ENCODE data around the gene LRRC59.

Gene LRRC59

DNA sequence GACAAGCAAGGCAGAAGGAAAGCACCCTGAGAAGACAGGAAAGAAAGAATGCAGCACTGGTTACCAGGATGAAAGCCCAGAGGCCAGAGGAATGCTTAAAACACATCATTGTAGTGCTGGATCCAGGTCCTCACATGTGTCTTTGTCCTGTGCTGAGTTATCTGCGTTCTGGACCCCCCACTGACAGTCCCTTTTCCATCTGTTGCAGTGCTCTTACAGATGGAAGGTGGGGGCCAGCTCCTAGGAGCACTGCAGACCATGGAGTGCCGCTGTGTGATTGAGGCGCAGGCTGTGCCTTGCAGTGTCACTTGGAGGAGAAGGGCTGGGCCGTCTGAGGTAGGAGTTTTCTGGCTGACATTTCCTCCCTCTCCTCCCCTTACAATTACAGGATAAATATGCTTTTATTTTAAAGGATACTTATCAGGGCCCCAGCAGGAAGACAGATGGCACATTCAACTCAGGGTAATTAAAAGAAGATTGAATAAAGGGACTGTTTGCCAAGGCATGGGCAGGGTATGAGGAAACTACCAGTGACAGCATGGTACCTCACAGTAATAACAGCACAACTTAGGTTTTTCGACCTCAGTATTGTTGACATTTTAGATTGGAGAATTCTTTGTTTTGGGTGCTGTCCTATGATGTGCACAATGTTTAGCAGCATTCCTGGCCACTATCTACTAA lies 21.3 kb downstream of the LRRC59 start:
- no peak for ATAC-seq
- TF ChIP-seq ZNF565 (CRISPR knock-in tag; conservative IDR thresholded peaks at IDR 0.05; ENCODE audit: low read depth) (no peak), TOX (CRISPR knock-in tag; IDR thresholded peaks at IDR 0.05; ENCODE audit: borderline replicate concordance) (no peak), ZNF8 (CRISPR knock-in tag; IDR thresholded peaks at IDR 0.05) (no peak), ISL1 (CRISPR knock-in tag; IDR thresholded peaks at IDR 0.05) (no peak), TSHZ2 (CRISPR knock-in tag; IDR thresholded peaks at IDR 0.05) (no peak), PPARA (CRISPR knock-in tag; IDR thresholded peaks at IDR 0.05; ENCODE audit: borderline replicate concordance) (no peak), ESRRG (CRISPR knock-in tag; IDR thresholded peaks at IDR 0.05) (no peak), CREB5 (CRISPR knock-in tag; IDR thresholded peaks at IDR 0.05; ENCODE audit: low read depth) (no peak), ZC3H10 (CRISPR knock-in tag; IDR thresholded peaks at IDR 0.05) (no peak), CSDC2 (CRISPR knock-in tag; IDR thresholded peaks at IDR 0.05) (no peak), RARB (CRISPR knock-in tag; IDR thresholded peaks at IDR 0.05) (no peak), ARNTL (CRISPR knock-in tag; IDR thresholded peaks at IDR 0.05; ENCODE audit: borderline replicate concordance, low read depth) (no peak)
- TF ChIP-seq, protein P1, sequence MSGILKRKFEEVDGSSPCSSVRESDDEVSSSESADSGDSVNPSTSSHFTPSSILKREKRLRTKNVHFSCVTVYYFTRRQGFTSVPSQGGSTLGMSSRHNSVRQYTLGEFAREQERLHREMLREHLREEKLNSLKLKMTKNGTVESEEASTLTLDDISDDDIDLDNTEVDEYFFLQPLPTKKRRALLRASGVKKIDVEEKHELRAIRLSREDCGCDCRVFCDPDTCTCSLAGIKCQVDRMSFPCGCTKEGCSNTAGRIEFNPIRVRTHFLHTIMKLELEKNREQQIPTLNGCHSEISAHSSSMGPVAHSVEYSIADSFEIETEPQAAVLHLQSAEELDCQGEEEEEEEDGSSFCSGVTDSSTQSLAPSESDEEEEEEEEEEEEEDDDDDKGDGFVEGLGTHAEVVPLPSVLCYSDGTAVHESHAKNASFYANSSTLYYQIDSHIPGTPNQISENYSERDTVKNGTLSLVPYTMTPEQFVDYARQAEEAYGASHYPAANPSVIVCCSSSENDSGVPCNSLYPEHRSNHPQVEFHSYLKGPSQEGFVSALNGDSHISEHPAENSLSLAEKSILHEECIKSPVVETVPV (CRISPR knock-in tag; IDR thresholded peaks at IDR 0.05) = no peak
- TF ChIP-seq, protein P2, sequence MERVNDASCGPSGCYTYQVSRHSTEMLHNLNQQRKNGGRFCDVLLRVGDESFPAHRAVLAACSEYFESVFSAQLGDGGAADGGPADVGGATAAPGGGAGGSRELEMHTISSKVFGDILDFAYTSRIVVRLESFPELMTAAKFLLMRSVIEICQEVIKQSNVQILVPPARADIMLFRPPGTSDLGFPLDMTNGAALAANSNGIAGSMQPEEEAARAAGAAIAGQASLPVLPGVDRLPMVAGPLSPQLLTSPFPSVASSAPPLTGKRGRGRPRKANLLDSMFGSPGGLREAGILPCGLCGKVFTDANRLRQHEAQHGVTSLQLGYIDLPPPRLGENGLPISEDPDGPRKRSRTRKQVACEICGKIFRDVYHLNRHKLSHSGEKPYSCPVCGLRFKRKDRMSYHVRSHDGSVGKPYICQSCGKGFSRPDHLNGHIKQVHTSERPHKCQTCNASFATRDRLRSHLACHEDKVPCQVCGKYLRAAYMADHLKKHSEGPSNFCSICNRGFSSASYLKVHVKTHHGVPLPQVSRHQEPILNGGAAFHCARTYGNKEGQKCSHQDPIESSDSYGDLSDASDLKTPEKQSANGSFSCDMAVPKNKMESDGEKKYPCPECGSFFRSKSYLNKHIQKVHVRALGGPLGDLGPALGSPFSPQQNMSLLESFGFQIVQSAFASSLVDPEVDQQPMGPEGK (CRISPR knock-in tag; IDR thresholded peaks at IDR 0.05; ENCODE audit: borderline replicate concordance) = no peak

DNA sequence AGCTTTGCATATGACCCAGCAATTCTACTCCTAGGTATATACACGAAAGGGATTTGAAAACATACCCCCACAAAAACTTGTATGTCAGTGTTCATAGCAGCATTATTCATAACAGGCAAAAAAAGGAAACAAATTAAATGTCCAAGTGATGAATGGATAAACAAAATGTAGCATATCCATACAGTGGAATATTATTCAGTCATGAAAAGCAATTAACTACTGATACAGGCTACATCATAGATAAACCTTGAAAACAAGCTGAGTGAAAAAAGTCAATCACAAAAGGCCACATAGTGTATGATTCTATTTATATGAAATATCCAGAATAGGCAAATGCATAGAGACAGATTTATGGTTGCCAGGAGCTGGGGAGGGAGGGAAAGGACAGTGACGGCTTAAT lies 23.6 kb downstream of the LRRC59 start:
- TF ChIP-seq PPARA (CRISPR knock-in tag; IDR thresholded peaks at IDR 0.05; ENCODE audit: borderline replicate concordance) (no peak), CSDC2 (CRISPR knock-in tag; IDR thresholded peaks at IDR 0.05) (no peak)
- no peak for ATAC-seq

GRCh38 chr17:50372758-50373556 lies 24.4 kb downstream of the LRRC59 start, which contains the start of the genes EME1 and MRPL27:
Gene EME1, plus strand, starts transcription at chr17:50373229. Its CDS starts 1,980 bp downstream, at chr17:50375209.
Gene MRPL27, minus strand, starts transcription at chr17:50373184. Its CDS starts 14 bp downstream, at chr17:50373170.
- peak; percentile 96 for ATAC-seq
- TF ChIP-seq CSDC2 (CRISPR knock-in tag; IDR thresholded peaks at IDR 0.05) (peak; percentile 47; the same call in 1 of the 2 replicates), SNAI2 (CRISPR knock-in tag; IDR thresholded peaks at IDR 0.05) (peak; percentile 48; the same call in 1 of the 2 replicates), RARB (CRISPR knock-in tag; IDR thresholded peaks at IDR 0.05) (peak; percentile 50; the same call in 1 of the 2 replicates), OSR1 (CRISPR knock-in tag; IDR thresholded peaks at IDR 0.05) (no peak), ZFP3 (CRISPR knock-in tag; IDR thresholded peaks at IDR 0.05) (peak; percentile 78), TSHZ2 (CRISPR knock-in tag; IDR thresholded peaks at IDR 0.05) (peak; percentile 17; the same call in 1 of the 2 replicates), ZNF70 (CRISPR knock-in tag; IDR thresholded peaks at IDR 0.05) (peak; percentile 13; the same call in 1 of the 2 replicates)
- TF ChIP-seq, protein P3, sequence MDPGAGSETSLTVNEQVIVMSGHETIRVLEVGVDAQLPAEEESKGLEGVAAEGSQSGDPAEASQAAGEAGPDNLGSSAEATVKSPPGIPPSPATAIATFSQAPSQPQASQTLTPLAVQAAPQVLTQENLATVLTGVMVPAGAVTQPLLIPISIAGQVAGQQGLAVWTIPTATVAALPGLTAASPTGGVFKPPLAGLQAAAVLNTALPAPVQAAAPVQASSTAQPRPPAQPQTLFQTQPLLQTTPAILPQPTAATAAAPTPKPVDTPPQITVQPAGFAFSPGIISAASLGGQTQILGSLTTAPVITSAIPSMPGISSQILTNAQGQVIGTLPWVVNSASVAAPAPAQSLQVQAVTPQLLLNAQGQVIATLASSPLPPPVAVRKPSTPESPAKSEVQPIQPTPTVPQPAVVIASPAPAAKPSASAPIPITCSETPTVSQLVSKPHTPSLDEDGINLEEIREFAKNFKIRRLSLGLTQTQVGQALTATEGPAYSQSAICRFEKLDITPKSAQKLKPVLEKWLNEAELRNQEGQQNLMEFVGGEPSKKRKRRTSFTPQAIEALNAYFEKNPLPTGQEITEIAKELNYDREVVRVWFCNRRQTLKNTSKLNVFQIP (CRISPR knock-in tag; IDR thresholded peaks at IDR 0.05; ENCODE audit: borderline replicate concordance, low read depth) = no peak
